Uterus (tissue), 4 donors: ENCODE measurements around the gene KCNMB2. TPM values are rescaled to one million over a fixed set of nuclear protein-coding genes. Genes with fewer than 3 reads are reported as not detected.

Experiments used
- DNase-seq, 2 donors: peaks; one replicate each; pipeline ENCODE4 v3.0.0-alpha.2; 2019 to 2020
- H3K27ac ChIP-seq, 2 donors: fragments of 200-600 bp; sonication (generic); 1 replicate in 1 of 2; 2 replicates in 1 of 2; pipeline ENCODE4 v1.5.1; 2016 to 2018
- H3K27me3 ChIP-seq, 2 donors: fragments of 200-600 bp; sonication (generic); one replicate each; pipeline ENCODE4 v1.5.1; 2018 to 2019; ENCODE audit warnings: control low read depth in 1 of 2
- H3K36me3 ChIP-seq, 2 donors: fragments of 200-600 bp; sonication (generic); one replicate each; pipeline ENCODE4 v1.5.1; 2019; ENCODE audit warnings: control low read depth in 1 of 2
- H3K4me1 ChIP-seq, 2 donors: fragments of 200-600 bp; sonication (generic); one replicate each; pipeline ENCODE4 v1.5.1; 2018 to 2019; ENCODE audit warnings: control low read depth in 1 of 2
- H3K4me3 ChIP-seq, 2 donors: fragments of 200-600 bp; sonication (generic); 1 replicate in 1 of 2; 2 replicates in 1 of 2; pipeline ENCODE4 v1.5.1; 2018 to 2019; ENCODE audit warnings: mild to moderate bottlenecking in 1 of 2
- H3K9me3 ChIP-seq, 2 donors: fragments of 200-600 bp; sonication (generic); one replicate each; pipeline ENCODE4 v1.5.1; 2019; ENCODE audit warnings: control low read depth in 1 of 2
- CTCF ChIP-seq, 4 experiments: fragments of 200-600 bp in 2 of 4; fragments of 450-650 bp in 2 of 4; sonication (generic) in 2 of 4; IDR thresholded peaks; one replicate each; pipeline ENCODE4 v1.5.1; 2016 to 2019; ENCODE audit warnings: antibody characterized with exemption in 4 of 4, mild to moderate bottlenecking in 2 of 4, moderate library complexity in 1 of 4
- POLR2A ChIP-seq, 2 donors: fragments of 450-650 bp; IDR thresholded peaks; one replicate each; pipeline ENCODE4 v1.6.1; 2016; ENCODE audit warnings: antibody characterized with exemption in 2 of 2, mild to moderate bottlenecking in 1 of 2, moderate library complexity in 1 of 2
- intact Hi-C: fragments of 100-400 bp; cut with DNase I; formaldehyde crosslinking; loops from one replicate; pipeline ENCODE4 v1.15.1; 2023; ENCODE audit warnings: low total_unique reads
- total RNA-seq, 4 donors: library from RNA; depleted of rRNA in 3 of 4; stranded (reverse); fragments of >200 nt in 3 of 4; gene quantifications; one replicate each; pipeline versions ENCODE4 v1.1.0 to v1.2.4, GENCODE V29; 2014 to 2023
- donor health status: DM: yes; HTN: yes; CAD: no.

KCNMB2 gene
- total RNA-seq, 4 donors from 2014 or later, result 0.29 to 12.7 (median 1.4) TPM

GRCh38 chr3:178768072-178768864 is 232.0 kb downstream of the KCNMB2 start:
- no peaks in the 10 kb centered on the region for H3K27me3 ChIP-seq
- DNase-seq, result no peak
- no peak overlapping the region for H3K4me3 ChIP-seq
- no peak overlapping the region for H3K27ac ChIP-seq
- H3K9me3 ChIP-seq, result no peaks in the 10 kb centered on the region
- intact Hi-C loops, result no loop called here
- no peak for TF ChIP-seq CTCF (IDR thresholded peaks at IDR 0.05)
- no peak for TF ChIP-seq POLR2A (IDR thresholded peaks at IDR 0.05)
- no peaks in the 10 kb centered on the region for H3K4me1 ChIP-seq
- H3K36me3 ChIP-seq, result no peaks in the 10 kb centered on the region

- no peak for TF ChIP-seq CTCF (IDR thresholded peaks at IDR 0.05)
- Histone ChIP-seq H3K4me1 (no peaks in the 10 kb centered on the region), H3K27me3 (no peaks in the 10 kb centered on the region), H3K4me3 (no peak overlapping the region), H3K9me3 (no peaks in the 10 kb centered on the region), H3K27ac (no peak overlapping the region), H3K36me3 (no peaks in the 10 kb centered on the region)
- no peak for DNase-seq
- intact Hi-C loops, result no loop called here
Measured at GRCh38 chr3:178771511-178771910, 235.3 kb downstream of the KCNMB2 start.

- H3K4me3 ChIP-seq, result no peak overlapping the region
- H3K27me3 ChIP-seq, result no peaks in the 10 kb centered on the region
- TF ChIP-seq POLR2A (IDR thresholded peaks at IDR 0.05) (no peak), CTCF (IDR thresholded peaks at IDR 0.05) (no peak)
- no peak overlapping the region for H3K27ac ChIP-seq
- H3K4me1 ChIP-seq, result no peaks in the 10 kb centered on the region
- H3K36me3 ChIP-seq, result no peaks in the 10 kb centered on the region
- intact Hi-C loops, result no loop called here
- H3K9me3 ChIP-seq, result no peaks in the 10 kb centered on the region
- no peak for DNase-seq
Measured at GRCh38 chr3:178772746-178773145, 236.5 kb downstream of the KCNMB2 start.

GRCh38 chr3:178773358-178773757 is 237.1 kb downstream of the KCNMB2 start:
- H3K9me3 ChIP-seq, result no peaks in the 10 kb centered on the region

More at GRCh38 chr3:178773358-178773757, 237.1 kb downstream of the KCNMB2 start:
- Histone ChIP-seq H3K27me3 (no peaks in the 10 kb centered on the region), H3K4me3 (no peak overlapping the region), H3K27ac (no peak overlapping the region), H3K36me3 (no peaks in the 10 kb centered on the region), H3K4me1 (no peaks in the 10 kb centered on the region)
- intact Hi-C loops, result no loop called here
- DNase-seq, result no peak
- no peak for TF ChIP-seq POLR2A (IDR thresholded peaks at IDR 0.05)
- no peak for TF ChIP-seq CTCF (IDR thresholded peaks at IDR 0.05)
